IMR-90 (cell line): ENCODE data around the gene GNAS-AS1. TPM values are rescaled to one million over a fixed set of nuclear protein-coding genes. Genes with fewer than 3 reads are reported as not detected.

Experiments
- ATAC-seq: fragments of 200-7000 bp; cut with Tn5 transposase; 2 replicates; pipeline ENCODE4 v1.9.1; 2020; ENCODE audit warnings: low read depth, mild to moderate bottlenecking, moderate library complexity
- BruUV-seq: library from RNA; stranded (reverse); fragments of 400-500 nt; replicated peaks from 2 replicates; lab custom pipeline; 2021; lab: Mats Ljungman, UMichigan
- CTCF ChIA-PET: fragments of 300-600 bp; formaldehyde crosslinking; extraction: SDS; loops from one replicate; lab custom pipeline; 2021; ENCODE audit warnings: antibody characterized with exemption; lab: Yijun Ruan, JAX
- POLR2A ChIA-PET: fragments of 300-600 bp; sonication (Branson Sonifier 250); formaldehyde crosslinking; loops from one replicate; lab custom pipeline; 2022; ENCODE audit warnings: antibody characterized with exemption; ENCODE audit not compliant: unreplicated experiment; lab: Charles Lee
- DNase-seq: peaks from one replicate; pipeline ENCODE4 v3.0.0; 2013
- H2AFZ ChIP-seq: replicated peaks from 2 replicates; pipeline ENCODE3; 2013; ENCODE audit warnings: low read length, mild to moderate bottlenecking; ENCODE audit not compliant: poor library complexity
- H2AK5ac ChIP-seq: 2 replicates; pipeline ENCODE4 v1.6.1; 2013; ENCODE audit warnings: low read depth, low read length, inconsistent platforms
- H2AK9ac ChIP-seq: replicated peaks from 2 replicates; pipeline ENCODE3; 2013; ENCODE audit warnings: mild to moderate bottlenecking, low read depth, low read length, moderate library complexity; ENCODE audit not compliant: poor library complexity
- H2BK120ac ChIP-seq: 2 replicates; pipeline ENCODE4 v1.6.1; 2013; ENCODE audit warnings: low read depth, low read length, inconsistent platforms
- H2BK15ac ChIP-seq: 3 replicates; pipeline ENCODE4 v1.6.1; 2013; ENCODE audit warnings: low read depth, low read length, inconsistent platforms
- H2BK20ac ChIP-seq: 2 replicates; pipeline ENCODE4 v1.6.1; 2013; ENCODE audit warnings: low read depth, mild to moderate bottlenecking, inconsistent platforms, low read length, moderate library complexity
- H2BK5ac ChIP-seq: 2 replicates; pipeline ENCODE4 v1.6.1; 2013; ENCODE audit warnings: mild to moderate bottlenecking, low read depth, low read length, inconsistent platforms; ENCODE audit not compliant: poor library complexity, severe bottlenecking
- H3K14ac ChIP-seq: replicated peaks from 2 replicates; pipeline ENCODE4 v1.6.1; 2013; ENCODE audit warnings: low read depth, low read length, inconsistent platforms
- H3K18ac ChIP-seq: 2 replicates; pipeline ENCODE4 v1.6.1; 2013; ENCODE audit warnings: low read depth, low read length, control low read depth
- H3K23ac ChIP-seq: 2 replicates; pipeline ENCODE4 v1.6.1; 2013; ENCODE audit warnings: low read depth, low read length, inconsistent platforms
- H3K27ac ChIP-seq: 2 replicates; pipeline ENCODE4 v1.5.1; 2013; ENCODE audit warnings: mild to moderate bottlenecking, control low read depth, low read length; ENCODE audit not compliant: insufficient read depth
- H3K27me3 ChIP-seq: 2 replicates; pipeline ENCODE4 v1.6.1; 2013; ENCODE audit warnings: low read length; ENCODE audit not compliant: control insufficient read depth, insufficient read depth
- H3K36me3 ChIP-seq: 2 replicates; pipeline ENCODE4 v1.6.1; 2013; ENCODE audit warnings: low read length, mixed read lengths; ENCODE audit not compliant: control insufficient read depth, insufficient read depth
- H3K4ac ChIP-seq: 2 replicates; pipeline ENCODE4 v1.6.1; 2013; ENCODE audit warnings: low read depth, low read length, inconsistent platforms
- H3K4me1 ChIP-seq: 2 replicates; pipeline ENCODE4 v1.6.1; 2013; ENCODE audit warnings: low read length, mixed read lengths; ENCODE audit not compliant: control insufficient read depth, insufficient read depth
- H3K4me2 ChIP-seq: 2 replicates; pipeline ENCODE4 v1.6.1; 2013; ENCODE audit warnings: low read depth, mild to moderate bottlenecking, control low read depth, low read length, moderate library complexity
- H3K4me3 ChIP-seq: 2 replicates; pipeline ENCODE4 v1.5.1; 2013; ENCODE audit warnings: low read depth, mild to moderate bottlenecking, control low read depth, low read length, moderate library complexity; ENCODE audit not compliant: insufficient read depth
- H3K56ac ChIP-seq: 2 replicates; pipeline ENCODE4 v1.6.1; 2013; ENCODE audit warnings: low read length, inconsistent platforms; ENCODE audit not compliant: insufficient read depth; ENCODE audit errors: extremely low read depth
- H3K79me1 ChIP-seq, 2 experiments: 2 replicates each; pipeline ENCODE4 v1.6.1; 2013; ENCODE audit warnings: low read length in 2 of 2, inconsistent platforms in 1 of 2, low read depth in 1 of 2
- H3K9ac ChIP-seq: 2 replicates; pipeline ENCODE4 v1.6.1; 2013; ENCODE audit warnings: low read depth, low read length, control low read depth
- H3K9me1 ChIP-seq: 2 replicates; pipeline ENCODE4 v1.6.1; 2013; ENCODE audit warnings: low read length, inconsistent platforms; ENCODE audit not compliant: insufficient read depth
- H3K9me3 ChIP-seq: 2 replicates; pipeline ENCODE4 v1.6.1; 2013; ENCODE audit warnings: low read length; ENCODE audit not compliant: control insufficient read depth, insufficient read depth
- H4K20me1 ChIP-seq: 2 replicates; pipeline ENCODE4 v1.6.1; 2013; ENCODE audit warnings: low read length, inconsistent platforms; ENCODE audit not compliant: insufficient read depth
- H4K5ac ChIP-seq: 2 replicates; pipeline ENCODE4 v1.6.1; 2013; ENCODE audit warnings: mild to moderate bottlenecking, low read depth, low read length, control low read depth
- H4K8ac ChIP-seq, 2 experiments: 2 replicates each; pipeline ENCODE4 v1.6.1; 2013; ENCODE audit warnings: low read depth in 2 of 2, low read length in 2 of 2, control low read depth in 1 of 2, inconsistent platforms in 1 of 2
- H4K91ac ChIP-seq: 2 replicates; pipeline ENCODE4 v1.6.1; 2013; ENCODE audit warnings: low read depth, low read length, inconsistent platforms; ENCODE audit not compliant: insufficient read depth
- CEBPB ChIP-seq: IDR thresholded peaks from 2 replicates; pipeline ENCODE4 v1.6.1; 2012; ENCODE audit warnings: low read depth, low read length, improper control_type of control experiment
- RFX5 ChIP-seq: IDR thresholded peaks from 2 replicates; pipeline ENCODE4 v1.8.0; 2012; ENCODE audit warnings: low read depth, mild to moderate bottlenecking, low read length, moderate library complexity
- WGBS, 2 experiments: methylation state at CpG; one replicate each; pipeline versions ENCODE4 v1.1.5 to v1.1.7; 2013; ENCODE audit warnings: missing lambda C conversion rate in 2 of 2; ENCODE audit not compliant: insufficient read length in 1 of 2; ENCODE audit errors: extremely low coverage in 2 of 2; 5-methylcytosine and 5-hydroxymethylcytosine counted together
- dilution Hi-C: fragments of 300-500 bp; cut with HindIII; formaldehyde crosslinking; loops from one replicate; pipeline ENCODE4 v1.14.3; 2018; ENCODE audit warnings: low sequenced_read_pairs; ENCODE audit not compliant: unreplicated experiment
- in situ Hi-C: fragments of 300-500 bp; cut with MboI; formaldehyde crosslinking; loops from 3 replicates; pipeline ENCODE4 v1.14.3; 2019; ENCODE audit warnings: low sequenced_read_pairs, inconsistent platforms, mixed read lengths
- intact Hi-C: fragments of 100-400 bp; cut with micrococcal nuclease; formaldehyde crosslinking; loops from 2 replicates; pipeline ENCODE4 v1.10.0; 2022
- polyA plus RNA-seq, 3 experiments: library from polyadenylated mRNA; depleted of rRNA; stranded (reverse); fragments of >200 nt; gene quantifications; 2 replicates each; pipeline ENCODE4 v1.2.3, GENCODE V29; 2012; ENCODE audit warnings: low replicate concordance in 1 of 3
- total RNA-seq: library from RNA; depleted of rRNA; stranded (reverse); fragments of >200 nt; gene quantifications from 2 replicates; pipeline ENCODE4 v1.2.3, GENCODE V29; 2012

GNAS-AS1 gene
- total and polyA plus RNA-seq, 2 of the 4 experiments (the other 2 are of a cell fraction), result 0.54 to 0.60 TPM

DNA sequence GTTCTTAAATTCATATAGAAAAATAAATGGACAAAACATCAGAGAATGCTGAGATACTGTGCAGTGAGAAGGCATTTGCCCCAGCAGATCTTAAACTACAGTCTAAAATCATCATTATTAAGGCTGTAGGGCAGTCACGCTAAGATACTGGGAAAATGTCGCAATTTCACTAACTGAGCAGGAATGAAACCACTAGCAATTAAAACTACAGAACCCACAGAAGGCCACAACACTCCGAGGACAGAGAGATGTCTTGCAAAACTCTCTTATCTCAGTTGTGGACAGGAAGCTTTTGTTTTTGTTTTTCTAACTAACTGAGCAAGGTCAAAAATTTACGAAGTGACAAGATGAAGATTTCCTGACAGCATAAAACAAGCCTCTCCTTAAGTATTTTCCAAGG, 18.2 kb downstream of the GNAS-AS1 start:
- Histone ChIP-seq H4K5ac (no peak overlapping the region), H3K4me3 (no peak overlapping the region), H4K20me1 (no peaks in the 10 kb centered on the region; the same call in 1 of the 2 replicates), H3K18ac (no peak overlapping the region), H3K9me3 (no peaks in the 10 kb centered on the region), H2AK9ac (no peak overlapping the region), H3K4ac (no peak overlapping the region), H3K14ac (no peak overlapping the region), H2BK20ac (no peak overlapping the region), H3K9me1 (no peaks in the 10 kb centered on the region; the same call in 1 of the 2 replicates), H3K23ac (no peak overlapping the region), H3K79me1 (no peaks in the 10 kb centered on the region), H4K91ac (no peak overlapping the region), H3K9ac (no peak overlapping the region), H3K4me1 (no peaks in the 10 kb centered on the region), H3K56ac (no peak overlapping the region), H3K36me3 (peaks cover 5% of the 10 kb centered on the region; the same call in 1 of the 2 replicates), H3K27me3 (peaks cover 9% of the 10 kb centered on the region), H2AK5ac (no peak overlapping the region), H2BK5ac (no peak overlapping the region), H3K4me2 (no peak overlapping the region), H3K27ac (no peak overlapping the region), H2BK15ac (no peak overlapping the region), H4K8ac (no peak overlapping the region), H2AFZ (no peak overlapping the region), H2BK120ac (no peak overlapping the region)
- ChIA-PET POLR2A (no interaction called here), CTCF (no interaction called here)
- in situ Hi-C loops, result no loop called here
- no CpG with 5 or more reads among the region's 4 CpGs for WGBS, 2 experiments
- TF ChIP-seq RFX5, result no peak
- peak; percentile 68 for TF ChIP-seq CEBPB
- no TSS peak for BruUV-seq
- no peak for ATAC-seq
- DNase-seq, result no peak
- intact Hi-C loops, result loop anchor here (10.0 kb wide), 1 partner anchor 598 kb away; no protein-coding TSS in a partner anchor
- dilution Hi-C loops, result no loop called here
